Gastroesophageal sphincter (tissue), 4 donors: ENCODE data around the gene UVRAG. TPM values are rescaled to one million over a fixed set of nuclear protein-coding genes. Genes with fewer than 3 reads are reported as not detected.

ENCODE experiments used
- ATAC-seq: fragments of 150-250 bp; one replicate; pipeline ENCODE4 v1.9.1; 2016; ENCODE audit warnings: mild to moderate bottlenecking, moderate library complexity
- H3K27ac ChIP-seq, 4 donors: fragments of 200-600 bp; sonication (generic) in 3 of 4; 1 replicate in 3 of 4; 2 replicates in 1 of 4; pipeline ENCODE4 v1.5.1; 2016 to 2019
- H3K27me3 ChIP-seq: fragments of 200-600 bp; sonication (generic); one replicate; pipeline ENCODE4 v1.5.1; 2019
- H3K36me3 ChIP-seq, 2 donors: fragments of 200-600 bp; sonication (generic); one replicate each; pipeline ENCODE4 v1.5.1; 2019; ENCODE audit warnings: control low read depth in 1 of 2
- H3K4me1 ChIP-seq, 3 donors: fragments of 200-600 bp; sonication (generic); 1 replicate in 2 of 3; 2 replicates in 1 of 3; pipeline ENCODE4 v1.5.1; 2016 to 2019; ENCODE audit warnings: control low read depth in 2 of 3
- H3K4me3 ChIP-seq, 2 donors: fragments of 200-600 bp; sonication (generic); one replicate each; pipeline ENCODE4 v1.5.1; 2019; ENCODE audit warnings: mild to moderate bottlenecking in 1 of 2, moderate library complexity in 1 of 2
- H3K9me3 ChIP-seq, 3 donors: fragments of 200-600 bp; sonication (generic); one replicate each; pipeline ENCODE4 v1.5.1; 2017 to 2019; ENCODE audit warnings: control low read depth in 2 of 3
- CTCF ChIP-seq, 4 experiments: fragments of 200-600 bp in 2 of 4; fragments of 450-650 bp in 2 of 4; sonication (generic) in 1 of 4; IDR thresholded peaks; one replicate each; pipeline ENCODE4 v1.5.1; 2017 to 2019; ENCODE audit warnings: antibody characterized with exemption in 4 of 4, mild to moderate bottlenecking in 2 of 4, moderate library complexity in 2 of 4
- EP300 ChIP-seq: sonication (generic); formaldehyde crosslinking; IDR thresholded peaks from one replicate; pipeline ENCODE4 v1.6.1; 2017; ENCODE audit warnings: antibody characterized with exemption, mild to moderate bottlenecking
- POLR2A ChIP-seq, 2 donors: fragments of 450-650 bp; IDR thresholded peaks; one replicate each; pipeline ENCODE4 v1.6.1; 2017; ENCODE audit warnings: antibody characterized with exemption in 2 of 2, mild to moderate bottlenecking in 2 of 2, moderate library complexity in 1 of 2
- POLR2AphosphoS5 ChIP-seq: sonication (generic); formaldehyde crosslinking; IDR thresholded peaks from one replicate; pipeline ENCODE4 v1.6.1; 2017; ENCODE audit warnings: antibody characterized with exemption
- WGBS, 2 donors: methylation state at CpG; one replicate each; pipeline ENCODE4 v1.1.5; 2018; ENCODE audit warnings: low coverage in 1 of 2; 5-methylcytosine and 5-hydroxymethylcytosine counted together
- total RNA-seq, 4 donors: library from RNA; depleted of rRNA; stranded (reverse); fragments of >200 nt; gene quantifications; one replicate each; pipeline ENCODE4 v1.1.0, GENCODE V29; 2016

UVRAG gene
- total RNA-seq, 4 donors from 2014 or later, result 28.1 to 50.1 (median 34.7) TPM

DNA sequence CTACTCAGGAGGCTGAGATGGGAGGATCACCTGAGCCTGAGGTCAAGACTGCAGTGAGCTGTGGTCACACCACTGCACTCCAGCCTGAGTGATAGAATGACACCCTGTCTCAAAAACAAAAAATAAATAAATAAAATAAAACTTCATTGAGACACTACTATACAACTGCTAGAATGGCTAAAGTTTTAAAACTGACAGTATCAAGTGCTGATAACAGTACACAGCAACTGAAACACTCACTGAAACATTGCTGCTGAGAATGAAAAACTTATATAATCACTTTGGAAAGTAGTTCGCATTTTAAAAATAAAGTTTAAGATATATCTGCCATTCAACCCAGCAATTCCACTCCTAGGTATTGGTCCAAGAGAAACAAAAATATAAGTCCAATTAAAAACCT is 290.6 kb downstream of the UVRAG start:
- no peaks in the 10 kb centered on the region for H3K36me3 ChIP-seq
- ATAC-seq, result no peak
- WGBS, 2 donors, result 95 to 100% methylated on average over 1 of the region's 1 CpG

GRCh38 chr11:76107971-76108370 is 293.0 kb downstream of the UVRAG start:
- WGBS, 2 donors, result 79 to 85% methylated on average over 3 of the region's 3 CpGs
- H3K27me3 ChIP-seq, result no peaks in the 10 kb centered on the region
- H3K4me3 ChIP-seq, result no peak overlapping the region
- ATAC-seq, result no peak
- TF ChIP-seq CTCF (IDR thresholded peaks at IDR 0.05), result no peak
- no peak overlapping the region for H3K27ac ChIP-seq
- H3K9me3 ChIP-seq, result no peaks in the 10 kb centered on the region
- H3K36me3 ChIP-seq, result no peaks in the 10 kb centered on the region
- peaks cover 0 to 3% (median 0%) of the 10 kb centered on the region in 3 donors for H3K4me1 ChIP-seq

More for the DNA sequence above, 290.6 kb downstream of the UVRAG start:
- Histone ChIP-seq H3K4me1 (peaks cover 0 to 12% (median 3%) of the 10 kb centered on the region in 3 donors), H3K9me3 (no peaks in the 10 kb centered on the region), H3K27me3 (no peaks in the 10 kb centered on the region), H3K27ac (no peak overlapping the region), H3K4me3 (no peak overlapping the region)
- TF ChIP-seq POLR2AphosphoS5 (no peak), POLR2A (IDR thresholded peaks at IDR 0.05) (no peak), CTCF (IDR thresholded peaks at IDR 0.05) (no peak), EP300 (no peak)

DNA sequence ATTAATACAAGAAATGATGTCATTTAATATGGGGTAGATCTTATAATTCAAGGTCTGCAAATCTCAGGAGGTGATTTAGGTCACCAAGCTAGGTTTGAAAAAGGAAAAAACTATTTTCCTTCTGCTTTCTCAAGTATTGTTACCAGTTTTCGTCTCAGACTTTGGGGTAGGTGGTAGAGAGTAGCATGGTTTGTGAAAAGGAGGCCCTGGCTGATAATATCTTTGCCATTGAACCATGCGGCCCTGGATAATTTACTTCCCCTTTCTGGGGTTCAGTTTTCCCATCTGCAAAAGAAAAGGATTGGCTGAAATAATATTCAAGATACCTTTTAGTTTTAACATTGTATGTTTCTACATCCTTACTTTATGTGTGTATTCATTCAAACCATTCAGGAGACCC is 299.2 kb downstream of the UVRAG start:
- Histone ChIP-seq H3K9me3 (no peaks in the 10 kb centered on the region), H3K27ac (no peak overlapping the region), H3K27me3 (no peaks in the 10 kb centered on the region), H3K4me1 (peaks cover 0 to 13% (median 0%) of the 10 kb centered on the region in 3 donors), H3K36me3 (peaks cover 0 to 11% of the 10 kb centered on the region in 2 donors), H3K4me3 (no peak overlapping the region)
- TF ChIP-seq POLR2AphosphoS5, result no peak
- no peak for TF ChIP-seq POLR2A (IDR thresholded peaks at IDR 0.05)
- TF ChIP-seq EP300, result no peak
- no peak for TF ChIP-seq CTCF (IDR thresholded peaks at IDR 0.05)
- WGBS, 2 donors, result 83 to 88% methylated on average over 1 to 2 of the region's 2 CpGs
- no peak for ATAC-seq

GRCh38 chr11:76115555-76115954 is 300.5 kb downstream of the UVRAG start:
- TF ChIP-seq EP300 (no peak), CTCF (IDR thresholded peaks at IDR 0.05) (no peak), POLR2AphosphoS5 (no peak), POLR2A (IDR thresholded peaks at IDR 0.05) (no peak)
- WGBS, 2 donors, result 79 to 83% methylated on average over 2 to 3 of the region's 3 CpGs
- no peak for ATAC-seq
- Histone ChIP-seq H3K9me3 (no peaks in the 10 kb centered on the region), H3K4me1 (peaks cover 7 to 27% (median 8%) of the 10 kb centered on the region in 3 donors), H3K36me3 (peaks cover 0 to 11% of the 10 kb centered on the region in 2 donors), H3K27ac (no peak overlapping the region), H3K27me3 (no peaks in the 10 kb centered on the region), H3K4me3 (no peak overlapping the region)

GRCh38 chr11:76119032-76119431 is 304.0 kb downstream of the UVRAG start:
- H3K9me3 ChIP-seq, result no peaks in the 10 kb centered on the region
- TF ChIP-seq POLR2A (IDR thresholded peaks at IDR 0.05) (no peak), CTCF (IDR thresholded peaks at IDR 0.05) (no peak), EP300 (no peak), POLR2AphosphoS5 (no peak)
- H3K27me3 ChIP-seq, result no peaks in the 10 kb centered on the region
- 81 to 100% methylated on average over 1 to 2 of the region's 2 CpGs for WGBS, 2 donors
- H3K36me3 ChIP-seq, result peaks cover 0 to 11% of the 10 kb centered on the region in 2 donors
- H3K4me1 ChIP-seq, result peaks cover 13 to 41% (median 17%) of the 10 kb centered on the region in 3 donors
- ATAC-seq, result no peak
- H3K4me3 ChIP-seq, result no peak overlapping the region
- peak overlapping the region in 2 of 4 donors; percentile 20 to 54 for H3K27ac ChIP-seq
